Suppressor macrophage treated with lipopolysaccharide for 1 hour (primary cell): Measurements from ENCODE around the gene P2RY2.
A peak's percentile ranks its signal among the peaks of the same experiment; 100 is the strongest.

Experiments
- DNase-seq, 3 donors: peaks; one replicate each; pipeline ENCODE4 v3.0.0-alpha.2; 2020 to 2022

The P2RY2 gene

GRCh38 chr11:73244589-73245240, 26.6 kb downstream of the P2RY2 start:
- DNase-seq: no peak

- DNase-seq: no peak
Measured at GRCh38 chr11:73245461-73245860, 27.4 kb downstream of the P2RY2 start.

- no peak for DNase-seq
Measured at GRCh38 chr11:73246303-73246702, 28.2 kb downstream of the P2RY2 start.

GRCh38 chr11:73248526-73249185, 30.6 kb downstream of the P2RY2 start:
- DNase-seq: no peak

- DNase-seq: no peak
Measured at GRCh38 chr11:73249304-73249703, 31.2 kb downstream of the P2RY2 start.

- DNase-seq: no peak
Measured at GRCh38 chr11:73249853-73250783, 32.0 kb downstream of the P2RY2 start.

GRCh38 chr11:73252577-73253191, 34.6 kb downstream of the P2RY2 start:
- DNase-seq: no peak

- DNase-seq: no peak
Measured at GRCh38 chr11:73257342-73258103, 39.4 kb downstream of the P2RY2 start.

GRCh38 chr11:73258104-73259035, 40.3 kb downstream of the P2RY2 start:
- no peak for DNase-seq

- no peak for DNase-seq
Measured at GRCh38 chr11:73259406-73260126, 41.5 kb downstream of the P2RY2 start.

- DNase-seq: no peak
Measured at GRCh38 chr11:73260127-73260457, 42.0 kb downstream of the P2RY2 start.

GRCh38 chr11:73262851-73263495, 44.9 kb downstream of the P2RY2 start:
- DNase-seq: peak; percentile 75 to 81 (median 77)

GRCh38 chr11:73263640-73264039, 45.6 kb downstream of the P2RY2 start:
- DNase-seq: no peak

GRCh38 chr11:73265278-73265810, 47.3 kb downstream of the P2RY2 start:
- DNase-seq: no peak

GRCh38 chr11:73265853-73266645, 48.0 kb downstream of the P2RY2 start:
- peak; percentile 42 to 53 (median 47) for DNase-seq

- no peak for DNase-seq
Measured at GRCh38 chr11:73266646-73267020, 48.6 kb downstream of the P2RY2 start.

- no peak for DNase-seq
Measured at GRCh38 chr11:73267122-73267846, 49.2 kb downstream of the P2RY2 start.

- DNase-seq: no peak
Measured at GRCh38 chr11:73267906-73268540, 49.9 kb downstream of the P2RY2 start.
